ENCODE measurements around the gene TDRD12.

GRCh38 chr19:32800754-32801153, 81.2 kb downstream of the TDRD12 start:
- TF ChIP-seq CTCF (IDR thresholded peaks at IDR 0.05), result no peak
- no peak for TF ChIP-seq POLR2A (IDR thresholded peaks at IDR 0.05)
- TF ChIP-seq EP300 (IDR thresholded peaks at IDR 0.05), result no peak
